Naive thymus-derived CD4-positive, alpha-beta T cell (primary cell): ENCODE data around the gene LDLRAD4. TPM values are rescaled to one million over a fixed set of nuclear protein-coding genes. Genes with fewer than 3 reads are reported as not detected.
A peak's percentile ranks its signal among the peaks of the same experiment; 100 is the strongest.
"Not testable (repeated sequence)": the region's sequence is repeated elsewhere in the genome, so short reads cannot be mapped to it uniquely, and the experiment has no call there.

Experiments
- ATAC-seq: fragments of 150-1000 bp; cut with Tn5 transposase; 2 replicates; pipeline ENCODE4 v1.10.0; 2021; ENCODE audit warnings: mild to moderate bottlenecking, moderate library complexity
- CTCF ChIA-PET: fragments of 350-600 bp; sonication (Branson Sonifier 250); formaldehyde crosslinking; loops from one replicate; lab custom pipeline; 2021; ENCODE audit warnings: antibody characterized with exemption; lab: Charles Lee
- POLR2A ChIA-PET: fragments of 350-600 bp; sonication (Branson Sonifier 250); formaldehyde crosslinking; loops from one replicate; lab custom pipeline; 2021; ENCODE audit warnings: antibody characterized with exemption, inconsistent platforms; lab: Charles Lee
- DNase-seq, 9 donors: peaks; one replicate each; pipeline versions ENCODE4 v3.0.0 to v3.0.0-alpha.2; 2020 to 2022; ENCODE audit warnings: mixed read lengths in 1 of 9
- H3K27ac ChIP-seq: one replicate; pipeline ENCODE4 v1.7.0; 2013; ENCODE audit warnings: mild to moderate bottlenecking, low read depth, low read length, moderate library complexity
- H3K27me3 ChIP-seq, 2 donors: one replicate each; pipeline ENCODE4 v1.7.0; 2013; ENCODE audit warnings: low read length in 2 of 2, mild to moderate bottlenecking in 2 of 2, moderate library complexity in 2 of 2; ENCODE audit not compliant: control insufficient read depth in 2 of 2, insufficient read depth in 2 of 2
- H3K36me3 ChIP-seq, 3 experiments: 1 replicate in 2 of 3; 2 replicates in 1 of 3; pipeline ENCODE4 v1.7.0; 2013; ENCODE audit warnings: low read length in 3 of 3, mild to moderate bottlenecking in 3 of 3, moderate library complexity in 1 of 3; ENCODE audit not compliant: insufficient read depth in 3 of 3, control insufficient read depth in 2 of 3
- H3K4me1 ChIP-seq, 2 donors: one replicate each; pipeline ENCODE4 v1.7.0; 2013; ENCODE audit warnings: low read length in 2 of 2, mild to moderate bottlenecking in 2 of 2, moderate library complexity in 1 of 2; ENCODE audit not compliant: control insufficient read depth in 2 of 2, insufficient read depth in 2 of 2
- H3K4me3 ChIP-seq: 2 replicates; pipeline ENCODE4 v1.7.0; 2013; ENCODE audit warnings: mild to moderate bottlenecking, low read length
- H3K9me3 ChIP-seq, 3 experiments: 1 replicate in 2 of 3; 2 replicates in 1 of 3; pipeline ENCODE4 v1.7.0; 2013; ENCODE audit warnings: low read length in 3 of 3; ENCODE audit not compliant: control insufficient read depth in 2 of 3
- H3K27ac Mint-ChIP-seq, 9 donors: one replicate each; pipeline ENCODE4 v1.8.0; 2020 to 2022; ENCODE audit warnings: mixed read lengths in 9 of 9, mild to moderate bottlenecking in 8 of 9, moderate library complexity in 5 of 9, inconsistent platforms in 2 of 9
- H3K27me3 Mint-ChIP-seq, 5 donors: one replicate each; pipeline ENCODE4 v1.8.0; 2021 to 2022; ENCODE audit warnings: mixed read lengths in 5 of 5, mild to moderate bottlenecking in 1 of 5
- H3K36me3 Mint-ChIP-seq, 5 donors: one replicate each; pipeline ENCODE4 v1.8.0; 2020 to 2022; ENCODE audit warnings: mixed read lengths in 5 of 5, mild to moderate bottlenecking in 3 of 5, inconsistent platforms in 1 of 5
- H3K4me1 Mint-ChIP-seq, 7 donors: one replicate each; pipeline ENCODE4 v1.8.0; 2020 to 2022; ENCODE audit warnings: mixed read lengths in 7 of 7, mild to moderate bottlenecking in 3 of 7, inconsistent platforms in 1 of 7
- H3K4me3 Mint-ChIP-seq, 10 donors: one replicate each; pipeline ENCODE4 v1.8.0; 2020 to 2022; ENCODE audit warnings: mild to moderate bottlenecking in 10 of 10, mixed read lengths in 10 of 10, moderate library complexity in 6 of 10, inconsistent platforms in 2 of 10
- H3K9me3 Mint-ChIP-seq, 11 donors: one replicate each; pipeline ENCODE4 v1.8.0; 2020 to 2022; ENCODE audit warnings: mixed read lengths in 11 of 11, mild to moderate bottlenecking in 4 of 11, inconsistent platforms in 1 of 11, moderate library complexity in 1 of 11
- intact Hi-C, 2 donors: fragments of 100-400 bp; cut with micrococcal nuclease; formaldehyde crosslinking; loops; one replicate each; pipeline ENCODE4 v1.15.1; 2023
- polyA plus RNA-seq, 2 donors: library from polyadenylated mRNA; unstranded; fragments of 300-500 nt; fragmentation: Illumina TruSeq; gene quantifications; one replicate each; pipeline ENCODE4 v1.2.3, GENCODE V29; 2021
- total RNA-seq, 6 experiments: library from RNA in 5 of 6; stranded (reverse) in 5 of 6; gene quantifications; 1 replicate in 5 of 6; 2 replicates in 1 of 6; pipeline ENCODE4 v1.2.3 and lab custom pipeline; 2021 to 2026

The LDLRAD4 gene
- total and polyA plus RNA-seq, 7 experiments from 2014 or later = 13.0 to 84.3 (median 53.7) TPM

- H3K9me3 ChIP-seq, H3K4me3 ChIP-seq, H3K27me3 Mint-ChIP-seq, intact Hi-C loops, CTCF ChIA-PET, H3K4me3 Mint-ChIP-seq, H3K27me3 ChIP-seq, H3K4me1 ChIP-seq, DNase-seq, H3K27ac ChIP-seq, ATAC-seq: not testable (repeated sequence)
- peaks cover 0 to 17% (median 2%) of the 10 kb centered on the region in 11 donors for H3K9me3 Mint-ChIP-seq
- H3K36me3 ChIP-seq = peaks cover 0 to 27% (median 0%) of the 10 kb centered on the region in 3 experiments
- peaks cover 10 to 67% (median 51%) of the 10 kb centered on the region in 5 donors for H3K36me3 Mint-ChIP-seq
- peak overlapping the region in 2 of 9 donors; percentile 2 to 14 for H3K27ac Mint-ChIP-seq
- POLR2A ChIA-PET = interaction anchor here (0.6 kb wide), 1 partner anchor 340 kb away, joined by 3 read pairs; no protein-coding TSS in a partner anchor
- H3K4me1 Mint-ChIP-seq = peaks cover 26 to 67% (median 50%) of the 10 kb centered on the region in 7 donors
These were observed 257.8 kb downstream of the LDLRAD4 start for GRCh38 chr18:13476312-13476711.

DNA sequence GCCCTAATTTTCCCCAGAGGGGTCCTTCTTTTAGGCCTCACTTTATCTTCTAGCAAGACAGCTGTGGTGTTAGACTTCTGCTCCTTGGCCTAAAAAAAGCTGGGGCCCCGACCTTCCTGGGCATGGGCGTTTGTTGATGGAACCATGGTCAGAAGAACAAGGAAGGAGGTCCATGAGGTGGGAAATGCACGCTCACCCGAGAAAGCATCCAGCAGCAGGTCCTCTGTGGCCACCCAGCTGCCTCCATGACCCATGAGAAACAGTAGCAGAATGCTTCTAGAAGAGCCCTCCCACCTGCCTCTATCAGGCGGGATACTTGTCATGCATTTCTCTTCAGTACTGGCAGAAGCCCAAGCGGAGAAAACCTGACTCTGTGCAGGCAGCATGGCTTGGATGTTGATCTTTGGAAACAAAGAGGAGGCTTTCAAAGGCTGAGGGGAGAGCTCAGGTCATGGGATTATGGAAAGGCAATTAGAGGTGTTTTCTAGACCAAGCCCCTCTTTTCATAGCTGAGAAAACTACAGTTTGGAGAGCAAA lies 258.7 kb downstream of the LDLRAD4 start:
- Mint-ChIP-seq H3K9me3 (peaks cover 0 to 17% (median 2%) of the 10 kb centered on the region in 11 donors), H3K36me3 (peaks cover 10 to 63% (median 56%) of the 10 kb centered on the region in 5 donors), H3K4me3 (no peak overlapping the region), H3K27me3 (no peaks in the 10 kb centered on the region), H3K4me1 (peaks cover 25 to 65% (median 50%) of the 10 kb centered on the region in 7 donors), H3K27ac (peak overlapping the region in 2 of 9 donors; percentile 14 to 62)
- ATAC-seq (no peak), DNase-seq (no peak)
- ChIA-PET POLR2A (interaction anchor here (0.8 kb wide), 1 partner anchor 10 kb away, joined by 3 read pairs; no protein-coding TSS in a partner anchor), CTCF (no interaction called here)
- H3K4me3 ChIP-seq = no peak overlapping the region
- intact Hi-C loops = no loop called here
- H3K36me3 ChIP-seq = peaks cover 0 to 25% (median 0%) of the 10 kb centered on the region in 3 experiments
- H3K27ac ChIP-seq = no peak overlapping the region
- no peaks in the 10 kb centered on the region for H3K27me3 ChIP-seq
- H3K4me1 ChIP-seq = no peaks in the 10 kb centered on the region
- H3K9me3 ChIP-seq = peaks cover 0 to under 1% (median 0%) of the 10 kb centered on the region in 3 experiments

- CTCF ChIA-PET = no interaction called here
- POLR2A ChIA-PET = interaction anchor here (1.4 kb wide), 1 partner anchor 17 kb away, joined by 5 read pairs; no protein-coding TSS in a partner anchor
- H3K27me3 ChIP-seq = no peaks in the 10 kb centered on the region
- Mint-ChIP-seq H3K4me1 (peaks cover 26 to 70% (median 49%) of the 10 kb centered on the region in 7 donors), H3K36me3 (peaks cover 8 to 45% (median 37%) of the 10 kb centered on the region in 5 donors), H3K27ac (peak overlapping the region; percentile 1 to 93 (median 67)), H3K9me3 (peaks cover 0 to 17% (median 2%) of the 10 kb centered on the region in 11 donors), H3K4me3 (peak overlapping the region in 1 of 10 donors; percentile 5), H3K27me3 (no peaks in the 10 kb centered on the region)
- DNase-seq (no peak), ATAC-seq (no peak)
- no peak overlapping the region for H3K27ac ChIP-seq
- intact Hi-C loops = no loop called here
- H3K9me3 ChIP-seq = peaks cover 0 to 3% (median 0%) of the 10 kb centered on the region in 3 experiments
- peaks cover 0 to 16% (median 0%) of the 10 kb centered on the region in 3 experiments for H3K36me3 ChIP-seq
- no peak overlapping the region for H3K4me3 ChIP-seq
- H3K4me1 ChIP-seq = no peaks in the 10 kb centered on the region
These were observed 262.2 kb downstream of the LDLRAD4 start for GRCh38 chr18:13480571-13481255.

- Mint-ChIP-seq H3K27ac (peak overlapping the region in 8 of 9 donors; percentile 28 to 93 (median 85)), H3K27me3 (no peaks in the 10 kb centered on the region)
These were observed 262.8 kb downstream of the LDLRAD4 start for GRCh38 chr18:13481331-13481730.

GRCh38 chr18:13481820-13482617 lies 263.5 kb downstream of the LDLRAD4 start:
- Mint-ChIP-seq H3K9me3 (peaks cover 0 to 17% (median 2%) of the 10 kb centered on the region in 11 donors), H3K4me1 (peaks cover 22 to 66% (median 45%) of the 10 kb centered on the region in 7 donors)

More at GRCh38 chr18:13481331-13481730, 262.8 kb downstream of the LDLRAD4 start:
- CTCF ChIA-PET = no interaction called here
- Histone ChIP-seq H3K27me3 (no peaks in the 10 kb centered on the region), H3K9me3 (peaks cover 0 to 3% (median 0%) of the 10 kb centered on the region in 3 experiments), H3K4me3 (no peak overlapping the region), H3K36me3 (peaks cover 0 to 20% (median 0%) of the 10 kb centered on the region in 3 experiments), H3K27ac (no peak overlapping the region), H3K4me1 (no peaks in the 10 kb centered on the region)
- peaks cover 0 to 17% (median 2%) of the 10 kb centered on the region in 11 donors for H3K9me3 Mint-ChIP-seq
- H3K4me1 Mint-ChIP-seq = peaks cover 23 to 67% (median 46%) of the 10 kb centered on the region in 7 donors
- H3K36me3 Mint-ChIP-seq = peaks cover 5 to 49% (median 34%) of the 10 kb centered on the region in 5 donors
- DNase-seq (no peak), ATAC-seq (no peak)
- intact Hi-C loops = no loop called here
- H3K4me3 Mint-ChIP-seq = no peak overlapping the region
- POLR2A ChIA-PET = interaction anchor here (1.4 kb wide), 1 partner anchor 18 kb away, joined by 5 read pairs; no protein-coding TSS in a partner anchor

DNA sequence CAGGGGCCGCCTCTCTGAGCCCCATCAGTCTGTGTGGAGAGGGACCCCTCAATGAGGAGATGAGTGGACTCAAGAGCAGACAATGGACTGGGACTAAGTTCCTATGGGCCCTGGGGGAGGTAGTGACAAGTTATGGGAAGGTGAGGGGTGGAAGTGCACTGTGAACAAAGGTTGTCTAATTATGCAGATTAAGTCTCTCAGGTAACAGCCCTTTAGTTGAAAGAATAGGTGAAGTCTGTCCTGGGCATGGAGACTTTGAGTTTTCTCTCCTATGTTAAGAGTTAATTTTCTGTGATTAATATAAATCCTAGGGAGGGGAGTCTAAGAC lies 264.0 kb downstream of the LDLRAD4 start:
- H3K9me3 Mint-ChIP-seq = peaks cover 0 to 17% (median 2%) of the 10 kb centered on the region in 11 donors
- intact Hi-C loops = no loop called here
- H3K27me3 Mint-ChIP-seq = no peaks in the 10 kb centered on the region
- ATAC-seq (no peak), DNase-seq (no peak)
- H3K4me3 Mint-ChIP-seq = peak overlapping the region in 1 of 10 donors; percentile 9
- ChIA-PET CTCF (interaction anchor here (1.0 to 1.4 kb wide), 2 partner anchors 92 to 266 kb away, joined by 3 read pairs; no protein-coding TSS in a partner anchor), POLR2A (no interaction called here)
- H3K4me3 ChIP-seq = no peak overlapping the region
- no peaks in the 10 kb centered on the region for H3K27me3 ChIP-seq
- peaks cover 21 to 62% (median 45%) of the 10 kb centered on the region in 7 donors for H3K4me1 Mint-ChIP-seq
- peak overlapping the region; percentile 31 to 94 (median 87) for H3K27ac Mint-ChIP-seq
- H3K36me3 Mint-ChIP-seq = peaks cover 5 to 49% (median 29%) of the 10 kb centered on the region in 5 donors
- H3K36me3 ChIP-seq = peaks cover 0 to 29% (median 0%) of the 10 kb centered on the region in 3 experiments
- H3K9me3 ChIP-seq = peaks cover 0 to 3% (median 0%) of the 10 kb centered on the region in 3 experiments
- H3K4me1 ChIP-seq = no peaks in the 10 kb centered on the region
- peak overlapping the region; percentile 50 for H3K27ac ChIP-seq

More at GRCh38 chr18:13481820-13482617, 263.5 kb downstream of the LDLRAD4 start:
- Histone ChIP-seq H3K27ac (no peak overlapping the region), H3K4me3 (no peak overlapping the region), H3K9me3 (peaks cover 0 to 3% (median 0%) of the 10 kb centered on the region in 3 experiments), H3K27me3 (no peaks in the 10 kb centered on the region), H3K36me3 (peaks cover 0 to 23% (median 0%) of the 10 kb centered on the region in 3 experiments), H3K4me1 (no peaks in the 10 kb centered on the region)
- CTCF ChIA-PET = no interaction called here
- Mint-ChIP-seq H3K27ac (peak overlapping the region; percentile 31 to 94 (median 86)), H3K36me3 (peaks cover 5 to 50% (median 30%) of the 10 kb centered on the region in 5 donors), H3K27me3 (no peaks in the 10 kb centered on the region), H3K4me3 (peak overlapping the region in 1 of 10 donors; percentile 9)
- ATAC-seq (peak; percentile 18), DNase-seq (no peak)
- POLR2A ChIA-PET = no interaction called here
- intact Hi-C loops = no loop called here
